HEK293T (cell line): ENCODE results near the gene SPRY1.

Experiments used
- CTCF ChIA-PET: fragments of 350-600 bp; formaldehyde crosslinking; extraction: SDS; loops from one replicate; lab custom pipeline; 2021; ENCODE audit warnings: antibody characterized with exemption, inconsistent platforms; lab: Yijun Ruan, JAX
- POLR2A ChIA-PET: fragments of 350-600 bp; formaldehyde crosslinking; extraction: SDS; loops from one replicate; lab custom pipeline; 2020; ENCODE audit warnings: antibody characterized with exemption, inconsistent platforms; lab: Yijun Ruan, JAX
- DNase-seq: peaks from one replicate; pipeline ENCODE4 v3.0.0; 2012; ENCODE audit warnings: mixed read lengths; ENCODE audit errors: extremely low spot score
- ARNT ChIP-seq: fragments of 450-650 bp; IDR thresholded peaks from 2 replicates; pipeline ENCODE4 v1.6.1; 2017; ENCODE audit warnings: mild to moderate bottlenecking
- BHLHE40 ChIP-seq: fragments of 450-650 bp; IDR thresholded peaks from 2 replicates; pipeline ENCODE4 v1.6.1; 2016; ENCODE audit warnings: mild to moderate bottlenecking, moderate library complexity, borderline replicate concordance
- FOXM1 ChIP-seq: fragments of 450-650 bp; IDR thresholded peaks from 2 replicates; pipeline ENCODE4 v1.6.1; 2017; ENCODE audit warnings: mild to moderate bottlenecking, borderline replicate concordance
- PKNOX1 ChIP-seq: fragments of 450-650 bp; IDR thresholded peaks from 2 replicates; pipeline ENCODE4 v1.6.1; 2016

The SPRY1 gene

GRCh38 chr4:123453061-123453680 is 56.6 kb downstream of the SPRY1 start:
- no peak for DNase-seq
- POLR2A ChIA-PET, result interaction anchor here (0.8 kb wide), 1 partner anchor 9 kb away, joined by 3 read pairs; no protein-coding TSS in a partner anchor
- CTCF ChIA-PET, result no interaction called here
- TF ChIP-seq FOXM1 (no peak), BHLHE40 (no peak), PKNOX1 (no peak), ARNT (no peak)
